ENCODE results near the gene PSMC2. TPM values are rescaled to one million over a fixed set of nuclear protein-coding genes. Genes with fewer than 3 reads are reported as not detected.

Gene PSMC2
- total and polyA plus RNA-seq, 2 of the 4 experiments (the other 2 are of a cell fraction), result 184 to 311 TPM

DNA sequence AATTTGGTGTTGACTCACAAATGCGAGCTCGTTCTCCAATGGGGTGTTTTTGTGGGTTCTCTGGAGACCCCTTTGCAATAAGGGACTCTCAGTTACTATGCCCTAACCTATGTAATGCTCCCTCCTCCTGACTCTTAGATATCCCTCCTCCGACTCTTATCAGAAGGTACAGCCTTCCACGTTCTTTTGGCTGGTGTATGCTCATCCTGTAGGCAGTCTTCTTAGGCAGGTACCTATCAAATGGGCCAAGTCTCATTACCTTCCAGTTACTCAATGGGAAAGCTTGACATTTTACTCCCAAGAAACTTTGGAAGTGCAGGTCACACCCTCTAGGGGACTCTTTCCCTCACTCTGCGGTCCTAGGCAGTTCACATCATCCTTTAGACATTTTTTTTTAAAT lies 66.0 kb downstream of the PSMC2 start:
- TF ChIP-seq CHD1 (IDR thresholded peaks at IDR 0.05; ENCODE audit: low read depth, low read length) (no peak), CEBPB (IDR thresholded peaks at IDR 0.05; ENCODE audit: low read depth, low read length) (no peak), MAZ (IDR thresholded peaks at IDR 0.05; ENCODE audit: borderline replicate concordance, low read depth, low read length) (no peak), BHLHE40 (IDR thresholded peaks at IDR 0.05; ENCODE audit: low read depth, low read length) (no peak), RCOR1 (IDR thresholded peaks at IDR 0.05; ENCODE audit: insufficient replicate concordance, low read length) (no peak)
- TF ChIP-seq, protein P1, sequence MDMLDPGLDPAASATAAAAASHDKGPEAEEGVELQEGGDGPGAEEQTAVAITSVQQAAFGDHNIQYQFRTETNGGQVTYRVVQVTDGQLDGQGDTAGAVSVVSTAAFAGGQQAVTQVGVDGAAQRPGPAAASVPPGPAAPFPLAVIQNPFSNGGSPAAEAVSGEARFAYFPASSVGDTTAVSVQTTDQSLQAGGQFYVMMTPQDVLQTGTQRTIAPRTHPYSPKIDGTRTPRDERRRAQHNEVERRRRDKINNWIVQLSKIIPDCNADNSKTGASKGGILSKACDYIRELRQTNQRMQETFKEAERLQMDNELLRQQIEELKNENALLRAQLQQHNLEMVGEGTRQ (IDR thresholded peaks at IDR 0.05; ENCODE audit: low read depth, low read length), result no peak
- ATAC-seq (ENCODE audit: low read depth) (no peak), DNase-seq (no peak)
- H2BK5ac ChIP-seq (ENCODE audit: low read depth, low read length, poor library complexity, severe bottlenecking), result no peak overlapping the region
- no peak overlapping the region for H3K23ac ChIP-seq (ENCODE audit: low read depth, low read length)
- no peak overlapping the region for H4K8ac ChIP-seq (ENCODE audit: low read depth in 2 of 2, low read length in 2 of 2)
- no peaks in the 10 kb centered on the region for H3K79me1 ChIP-seq (ENCODE audit: low read depth in 1 of 2, low read length in 2 of 2)
- H2BK120ac ChIP-seq (ENCODE audit: low read depth, low read length), result no peak overlapping the region
- ChIA-PET CTCF (no interaction called here), POLR2A (ENCODE audit: unreplicated experiment) (no interaction called here)
- H3K14ac ChIP-seq (replicated peaks; ENCODE audit: low read depth, low read length), result no peak overlapping the region
- H3K4me1 ChIP-seq (ENCODE audit: control insufficient read depth, insufficient read depth, low read length), result no peaks in the 10 kb centered on the region
- no peak overlapping the region for H2AFZ ChIP-seq (replicated peaks; ENCODE audit: low read length, poor library complexity)
- no peak overlapping the region for H2AK9ac ChIP-seq (replicated peaks; ENCODE audit: low read depth, low read length, poor library complexity)
- no TSS peak for BruUV-seq (replicated peaks)
- H3K27ac ChIP-seq (ENCODE audit: insufficient read depth, low read length), result no peak overlapping the region
- peaks cover 6% of the 10 kb centered on the region for H3K27me3 ChIP-seq (ENCODE audit: control insufficient read depth, insufficient read depth, low read length)
- no peak overlapping the region for H3K4ac ChIP-seq (ENCODE audit: low read depth, low read length)
- in situ Hi-C loops (cut with MboI; ENCODE audit: low sequenced_read_pairs) (no loop called here), intact Hi-C loops (cut with micrococcal nuclease) (no loop called here), dilution Hi-C loops (cut with HindIII; ENCODE audit: low sequenced_read_pairs, unreplicated experiment) (no loop called here)
- H3K18ac ChIP-seq (ENCODE audit: low read depth, low read length), result no peak overlapping the region
- H3K4me3 ChIP-seq (ENCODE audit: insufficient read depth, low read depth, low read length), result no peak overlapping the region
- H4K91ac ChIP-seq (ENCODE audit: insufficient read depth, low read depth, low read length), result no peak overlapping the region
- H3K56ac ChIP-seq (ENCODE audit: extremely low read depth, insufficient read depth, low read length), result no peak overlapping the region
- no peaks in the 10 kb centered on the region; the same call in 1 of the 2 replicates for H3K9me3 ChIP-seq (ENCODE audit: control insufficient read depth, insufficient read depth, low read length)
- H2BK20ac ChIP-seq (ENCODE audit: low read depth, low read length), result no peak overlapping the region
- H4K20me1 ChIP-seq (ENCODE audit: insufficient read depth, low read length), result no peaks in the 10 kb centered on the region
- no peaks in the 10 kb centered on the region for H3K9me1 ChIP-seq (ENCODE audit: insufficient read depth, low read length)
- no peak overlapping the region for H3K9ac ChIP-seq (ENCODE audit: low read depth, low read length)
- no peak overlapping the region for H4K5ac ChIP-seq (ENCODE audit: low read depth, low read length)
- no peak overlapping the region for H3K4me2 ChIP-seq (ENCODE audit: low read depth, low read length)
- H2AK5ac ChIP-seq (ENCODE audit: low read depth, low read length), result no peak overlapping the region
- no peaks in the 10 kb centered on the region for H3K36me3 ChIP-seq (ENCODE audit: control insufficient read depth, insufficient read depth, low read length)
- WGBS, 2 experiments (ENCODE audit: extremely low coverage in 2 of 2, insufficient read length in 1 of 2), result no CpG with 5 or more reads among the region's 5 CpGs
- H2BK15ac ChIP-seq (ENCODE audit: low read depth, low read length), result no peak overlapping the region

Measured in IMR-90 (cell line).